NCI-H2081 treated with DMSO at 0.1 percent for 48 hours (cell line): ENCODE results near the gene SSRP1.
A peak's percentile ranks its signal among the peaks of the same experiment; 100 is the strongest.
"Not testable (repeated sequence)": the region's sequence is repeated elsewhere in the genome, so short reads cannot be mapped to it uniquely, and the experiment has no call there.

Experiments used
- DNase-seq: peaks from one replicate; lab custom pipeline; 2025; lab: John Stamatoyannopoulos, UW

Gene SSRP1

DNA sequence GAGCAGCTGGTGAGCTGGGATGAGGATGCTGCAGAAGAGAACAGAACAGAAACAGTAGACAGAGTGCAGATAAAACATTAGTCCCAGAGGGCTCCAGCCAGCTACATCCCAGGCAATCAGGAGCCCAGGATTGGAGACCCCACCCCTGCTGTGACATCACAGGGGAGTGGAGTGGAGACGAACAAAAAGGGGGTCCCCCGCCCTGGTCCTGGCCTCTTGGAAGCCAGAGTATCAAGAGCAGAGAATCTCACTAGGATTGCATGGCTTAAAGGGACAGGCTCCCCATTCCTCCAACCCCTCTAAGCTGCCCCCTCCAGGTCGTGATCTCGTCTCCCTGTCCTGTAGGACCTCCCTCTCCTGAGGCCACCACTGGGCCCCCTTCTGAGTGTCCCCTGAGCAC is 2.5 kb upstream of the SSRP1 start, which contains the start of gene P2RX3:
Gene P2RX3 (plus strand): TSS at position 211 of the 400 bp plus-strand sequence. CDS start 199 bp downstream, outside the sequence.
- DNase-seq: no peak

DNA sequence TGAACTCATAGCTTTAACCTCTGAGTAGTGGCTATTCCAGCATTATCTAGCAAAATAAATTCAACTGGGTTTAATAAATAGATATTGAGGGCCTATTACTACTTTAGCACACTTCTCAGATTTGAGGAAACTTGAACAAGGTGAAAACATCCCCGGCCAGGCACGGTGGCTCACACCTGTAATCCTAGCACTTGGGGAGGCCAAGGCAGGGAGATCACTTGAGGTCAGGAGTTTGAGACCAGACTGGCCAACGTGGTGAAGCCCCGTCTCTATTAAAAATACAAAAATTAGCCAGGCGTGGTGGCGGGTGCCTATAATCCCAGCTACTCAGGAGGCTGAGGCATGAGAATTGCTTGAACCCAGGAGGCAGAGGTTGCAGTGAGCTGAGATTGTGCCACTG is 1.2 kb upstream of the SSRP1 start:
- DNase-seq: not testable (repeated sequence)

GRCh38 chr11:57336111-57336666 is 497 bp upstream of the SSRP1 start:
- DNase-seq: no peak

DNA sequence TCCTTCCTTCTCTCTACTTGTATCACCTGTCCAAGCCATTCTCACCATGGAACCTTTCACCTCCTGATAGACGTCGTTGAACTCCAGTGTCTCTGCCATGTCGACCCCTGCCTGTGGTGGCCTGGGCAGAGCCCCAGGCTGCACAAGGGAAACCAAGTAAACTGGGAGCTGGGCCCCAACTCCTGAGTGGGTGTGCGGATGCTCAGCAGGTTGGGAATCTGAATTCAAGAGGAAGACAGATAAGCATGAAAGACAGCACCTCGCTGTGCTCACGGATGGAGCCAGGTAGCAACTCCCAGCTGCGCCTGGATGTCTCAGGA is 709 bp downstream of the SSRP1 start:
- DNase-seq: no peak

DNA sequence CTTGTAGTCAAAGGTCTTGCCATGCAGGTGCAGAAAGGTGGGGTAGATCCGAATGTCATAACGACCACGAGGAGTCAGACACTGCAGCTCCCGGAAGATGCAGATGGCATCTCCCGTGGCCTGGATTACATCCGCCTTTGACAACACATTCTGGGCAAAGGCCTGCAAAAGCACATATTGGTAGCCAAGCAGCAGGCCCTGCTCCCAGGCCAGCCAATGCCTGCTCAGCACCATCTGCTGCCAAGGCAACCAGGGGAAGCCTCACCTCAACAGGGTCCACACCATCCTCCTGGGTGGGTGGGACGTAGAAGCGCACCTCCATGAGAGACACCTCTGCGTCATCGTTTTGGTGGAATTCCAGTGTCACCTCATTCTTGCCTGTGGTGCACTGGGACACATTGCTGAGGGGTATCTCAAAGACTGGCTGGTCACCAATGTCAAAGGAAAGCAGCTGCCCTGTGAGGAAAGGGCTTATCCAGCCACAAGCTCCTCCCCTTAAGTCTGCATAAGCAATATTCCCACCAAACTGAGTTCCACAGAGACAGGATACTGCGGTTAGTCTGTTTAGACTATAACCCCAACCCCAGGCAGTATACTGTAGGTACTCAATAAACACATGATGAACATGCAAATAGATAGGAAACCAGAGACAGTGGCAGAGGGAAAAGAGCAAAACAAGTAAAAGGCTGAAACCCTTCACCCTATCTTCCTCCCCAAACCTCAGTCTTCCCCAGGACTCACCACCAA is 2.8 kb downstream of the SSRP1 start:
- no peak for DNase-seq

DNA sequence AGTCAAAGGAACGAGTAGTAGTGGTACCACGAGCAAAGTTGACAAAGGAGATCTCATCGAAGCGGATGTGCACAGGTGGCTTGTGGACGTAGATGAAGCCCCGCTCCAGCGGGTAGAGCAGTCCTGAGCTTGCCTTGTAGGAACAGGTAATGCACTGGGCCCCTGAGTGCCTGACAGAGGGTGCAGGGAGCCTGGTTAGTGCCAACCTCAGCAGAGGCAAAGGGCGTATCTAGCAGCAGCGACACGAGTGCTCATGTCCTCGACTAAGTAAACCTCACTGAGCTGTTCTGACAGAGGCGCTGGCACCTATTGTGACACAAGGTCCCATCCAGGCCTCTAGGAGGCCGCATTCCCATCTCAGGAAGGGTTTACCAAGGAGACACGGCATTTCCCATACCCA is 4.0 kb downstream of the SSRP1 start:
- no peak for DNase-seq

- no peak for DNase-seq
Measured at GRCh38 chr11:57330029-57330428, 5.7 kb downstream of the SSRP1 start.

DNA sequence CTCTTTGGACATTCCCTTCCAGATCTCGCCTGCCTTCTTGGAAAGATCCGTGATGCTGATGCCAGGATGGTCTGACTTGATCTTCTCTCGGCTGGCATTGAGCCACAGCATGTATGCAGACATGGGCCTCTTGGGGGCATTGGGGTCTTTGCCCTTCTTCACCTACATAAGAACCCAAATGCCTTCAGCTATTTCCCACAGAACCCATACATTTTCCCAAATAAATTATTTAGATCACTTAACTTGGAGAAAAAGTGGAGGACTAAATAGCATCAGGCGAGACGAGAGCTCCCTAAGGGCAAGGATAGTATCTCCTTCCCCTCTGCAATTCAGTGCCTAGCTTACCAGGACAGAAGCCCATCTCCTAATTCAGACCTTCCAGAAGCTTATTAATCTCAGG is 8.0 kb downstream of the SSRP1 start:
- no peak for DNase-seq

GRCh38 chr11:57325735-57326048 is 10.0 kb downstream of the SSRP1 start:
- DNase-seq: no peak

DNA sequence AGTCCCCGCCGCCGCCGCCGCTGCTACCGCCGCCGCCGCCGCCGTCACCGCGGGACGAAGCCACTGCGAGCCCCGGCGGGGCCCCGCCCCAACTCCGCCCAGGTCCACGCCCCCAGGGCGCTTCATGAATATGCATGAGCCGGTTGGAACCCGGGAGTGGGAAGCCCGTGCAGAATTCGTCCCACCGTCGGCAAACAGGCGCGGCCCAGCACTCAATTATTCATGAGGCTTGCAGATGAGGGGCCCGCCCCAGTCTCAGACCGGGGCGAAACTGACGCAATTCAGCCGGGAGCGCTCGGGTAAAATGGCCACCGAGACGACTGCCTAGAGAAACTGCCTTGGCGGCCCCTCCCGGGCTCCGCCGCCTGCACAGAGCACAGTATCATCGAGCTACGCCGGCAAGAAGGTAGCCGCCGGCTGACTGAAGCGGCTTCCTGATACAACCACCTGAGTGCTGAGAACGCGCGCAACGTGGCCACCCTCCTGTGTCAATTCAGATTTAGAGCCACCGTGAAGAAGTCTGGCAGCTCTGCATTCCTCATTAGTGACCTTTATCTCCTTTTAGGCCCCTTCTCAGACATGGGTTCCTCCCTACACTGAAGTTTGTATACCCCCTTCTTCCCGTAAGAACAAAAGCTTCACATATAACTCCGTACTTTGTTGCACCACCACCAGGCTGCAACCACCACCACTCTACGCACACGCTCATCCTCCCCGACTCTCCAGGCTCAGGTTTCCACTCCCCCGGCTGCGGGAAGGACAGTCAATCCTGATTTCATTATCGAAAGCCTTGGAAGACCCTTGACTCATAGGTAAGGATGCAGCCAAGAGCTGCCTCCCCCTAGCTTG is 10.6 kb downstream of the SSRP1 start, which contains the start of gene TNKS1BP1:
Gene TNKS1BP1 (minus strand): TSS at position 67 of the 849 bp plus-strand sequence. CDS start 3,067 bp downstream, outside the sequence.
- peak; percentile 80 for DNase-seq

DNA sequence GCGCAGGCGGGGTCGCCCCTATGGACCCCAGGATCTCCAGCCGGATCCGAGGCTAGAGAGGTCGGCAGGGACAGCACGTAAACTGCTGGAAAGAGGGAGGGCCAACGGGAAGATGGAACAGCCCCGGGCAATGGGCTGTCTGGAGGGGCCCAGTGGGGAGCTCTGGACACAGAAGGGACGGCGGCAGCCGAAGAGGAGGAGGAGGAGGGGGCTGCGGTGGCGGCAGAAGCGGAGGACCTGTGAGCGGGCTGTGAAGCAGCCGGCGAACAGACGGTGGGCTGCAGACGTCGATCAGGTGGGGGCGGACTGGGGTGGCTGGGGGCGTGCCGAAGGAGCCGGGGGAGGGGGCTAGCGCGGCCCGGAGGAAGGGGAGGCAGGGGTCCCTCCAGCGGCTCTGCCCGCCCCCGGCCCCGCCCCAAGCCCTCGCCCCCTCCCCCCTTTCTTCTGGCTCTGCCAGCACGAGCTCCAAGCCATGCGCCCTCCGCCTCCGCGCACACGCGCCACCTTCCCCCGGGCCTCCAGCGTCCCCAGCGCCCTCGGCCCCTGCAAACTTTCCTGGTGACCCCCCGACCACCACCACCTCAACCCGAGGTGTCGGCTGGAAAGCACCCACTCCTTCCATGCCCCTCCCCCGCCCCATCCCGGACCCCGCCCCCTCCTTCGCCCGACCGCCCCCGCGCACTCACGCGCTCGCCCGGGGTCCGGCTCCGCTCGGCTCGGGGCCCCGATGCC is 11.4 kb downstream of the SSRP1 start:
- no peak for DNase-seq

DNA sequence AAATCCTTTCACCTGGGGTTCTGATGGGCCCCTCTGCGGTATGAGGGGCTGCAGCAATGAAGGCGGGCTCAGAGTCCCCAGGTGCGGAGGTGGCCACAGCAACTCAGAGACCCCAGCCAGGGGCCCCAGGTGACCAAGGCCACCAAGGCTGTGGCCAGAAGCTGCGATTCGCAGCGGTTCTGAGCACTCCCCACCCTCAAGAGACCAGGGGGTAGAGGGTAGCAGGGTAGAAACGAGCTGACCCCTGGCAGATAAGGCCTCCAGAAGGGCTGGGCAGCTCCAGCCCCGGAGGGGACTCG is 11.9 kb downstream of the SSRP1 start:
- no peak for DNase-seq

- no peak for DNase-seq
Measured at GRCh38 chr11:57323167-57323854, 12.4 kb downstream of the SSRP1 start.

DNA sequence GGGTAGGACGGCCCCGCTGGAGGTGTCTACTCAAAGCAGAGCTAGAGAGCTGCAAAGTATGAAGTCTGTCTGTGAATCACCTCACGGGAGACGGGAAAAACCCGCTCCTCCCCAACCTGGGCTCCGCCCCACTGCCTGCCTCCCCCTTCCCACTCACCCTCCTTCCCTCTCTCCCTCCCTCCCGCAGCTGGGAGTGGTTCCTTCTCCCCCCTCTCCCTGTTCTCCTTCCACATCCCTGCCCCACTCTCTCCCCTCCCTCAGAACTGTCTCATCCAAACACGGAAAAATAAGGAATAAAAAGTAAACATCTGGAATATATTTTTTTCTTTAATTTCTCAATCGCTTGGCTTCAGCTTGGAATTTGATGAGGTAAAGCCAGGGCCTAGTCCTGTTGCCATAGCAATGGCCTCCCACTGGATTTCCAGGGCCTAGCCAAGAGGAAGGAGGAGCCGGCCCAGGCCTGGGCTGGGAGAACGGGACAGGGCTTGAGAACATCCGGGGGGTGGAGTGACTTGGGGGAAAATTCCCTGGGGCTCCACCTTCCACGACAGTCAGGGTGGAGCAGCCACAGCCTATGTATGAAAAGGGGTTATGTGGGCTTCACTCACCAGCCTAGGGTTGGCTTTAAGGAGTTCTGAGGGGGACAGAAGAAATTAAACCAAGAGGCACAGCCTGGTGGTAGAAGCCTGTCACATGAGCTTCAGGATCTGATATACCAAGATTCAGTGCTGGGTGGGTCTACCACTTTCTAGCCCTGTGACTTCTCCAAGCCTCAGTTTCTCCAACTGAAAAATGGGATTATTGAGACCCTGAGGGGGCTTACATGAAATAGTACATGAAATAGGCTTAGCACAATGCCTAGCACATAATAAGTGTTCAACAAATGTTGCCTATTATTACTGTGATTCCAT is 13.2 kb downstream of the SSRP1 start:
- no peak for DNase-seq

- no peak for DNase-seq
Measured at GRCh38 chr11:57321388-57322255, 14.1 kb downstream of the SSRP1 start.

GRCh38 chr11:57320719-57321387 is 14.8 kb downstream of the SSRP1 start:
- no peak for DNase-seq

GRCh38 chr11:57320067-57320718 is 15.5 kb downstream of the SSRP1 start:
- no peak for DNase-seq

DNA sequence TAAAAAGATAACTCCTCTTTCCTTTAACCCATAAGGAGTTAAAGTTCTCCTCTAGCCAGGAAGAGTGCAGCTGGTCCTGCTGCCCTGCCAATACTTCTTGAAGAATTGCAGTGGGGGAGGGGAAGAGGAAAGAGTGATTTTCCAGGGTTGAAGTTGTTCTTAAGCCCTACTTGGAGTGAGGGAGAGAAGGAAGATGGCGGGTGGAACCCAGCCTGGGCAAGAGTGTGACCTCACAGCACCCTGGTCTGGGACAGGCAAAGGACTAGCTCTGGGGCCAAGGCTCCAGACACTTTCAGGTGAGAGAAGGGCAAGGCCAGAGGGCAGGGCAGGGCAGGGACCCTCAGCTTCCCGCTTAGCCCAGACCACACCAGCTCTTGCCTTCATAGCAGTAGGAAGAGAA is 17.5 kb downstream of the SSRP1 start:
- DNase-seq: no peak

DNA sequence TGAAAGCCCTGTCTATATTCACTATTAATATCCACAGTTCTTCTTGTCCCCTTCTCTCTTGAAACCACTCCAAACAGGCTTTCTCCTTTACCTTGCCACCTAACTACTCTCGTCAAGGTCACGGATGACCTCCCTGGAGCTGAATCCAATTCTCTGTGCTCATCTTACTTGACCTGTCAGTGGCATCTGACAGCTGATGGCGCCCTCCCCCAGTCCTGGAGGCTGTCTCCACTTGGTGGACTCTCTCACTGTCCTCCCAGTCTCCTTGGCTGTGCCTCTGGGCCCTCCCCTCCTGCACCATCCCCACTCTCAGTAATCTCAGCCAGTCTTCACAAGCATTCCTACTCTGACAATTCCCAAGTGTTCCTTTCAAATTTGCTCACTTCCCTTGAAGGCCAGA is 19.7 kb downstream of the SSRP1 start:
- no peak for DNase-seq
